Esophagus (tissue), 2 donors: Measurements from ENCODE around the gene STYXL2. TPM values are rescaled to one million over a fixed set of nuclear protein-coding genes. Genes with fewer than 3 reads are reported as not detected.

Source experiments
- H3K27ac ChIP-seq, 2 donors: one replicate each; pipeline ENCODE4 v1.5.1; 2013; ENCODE audit warnings: low read depth in 2 of 2, mild to moderate bottlenecking in 2 of 2, inconsistent platforms in 1 of 2, low read length in 1 of 2, moderate library complexity in 1 of 2
- H3K27me3 ChIP-seq, 2 donors: one replicate each; pipeline ENCODE4 v1.6.1; 2013; ENCODE audit warnings: low read length in 2 of 2, control low read depth in 1 of 2, mild to moderate bottlenecking in 1 of 2; ENCODE audit not compliant: insufficient read depth in 2 of 2, control insufficient read depth in 1 of 2
- H3K36me3 ChIP-seq, 2 donors: one replicate each; pipeline ENCODE4 v1.6.1; 2013; ENCODE audit warnings: low read length in 1 of 2; ENCODE audit not compliant: control insufficient read depth in 2 of 2, insufficient read depth in 2 of 2
- H3K4me1 ChIP-seq, 2 donors: one replicate each; pipeline ENCODE4 v1.6.1; 2013; ENCODE audit warnings: low read length in 1 of 2; ENCODE audit not compliant: control insufficient read depth in 2 of 2, insufficient read depth in 2 of 2
- H3K4me3 ChIP-seq, 2 donors: one replicate each; pipeline ENCODE4 v1.5.1; 2013; ENCODE audit warnings: low read length in 2 of 2, mild to moderate bottlenecking in 2 of 2, low read depth in 1 of 2, moderate library complexity in 1 of 2
- H3K9me3 ChIP-seq, 2 donors: one replicate each; pipeline ENCODE4 v1.6.1; 2013; ENCODE audit warnings: mild to moderate bottlenecking in 2 of 2, low read depth in 1 of 2, low read length in 1 of 2, moderate library complexity in 1 of 2; ENCODE audit not compliant: control insufficient read depth in 2 of 2, insufficient read depth in 1 of 2
- WGBS, 2 donors: extraction: QIAGEN DNeasy Blood & Tissue Kit; methylation state at CpG; one replicate each; pipeline ENCODE4 v1.1.7; 2013; 5-methylcytosine and 5-hydroxymethylcytosine counted together
- polyA plus RNA-seq, 2 donors: library from polyadenylated mRNA; stranded (reverse); fragments of 200-250 nt; gene quantifications; one replicate each; pipeline ENCODE4 v1.2.3, GENCODE V29; 2013
- donor health status: healthy with polysubstance abuse.
- donor health status: Bipolar disorder and iron deficiency.

STYXL2 gene
- under 1 TPM; 0.01 to 0.04 TPM for polyA plus RNA-seq

- Histone ChIP-seq H3K36me3 (no peaks in the 10 kb centered on the region), H3K27me3 (no peaks in the 10 kb centered on the region), H3K4me3 (no peak within 1 kb of the TSS), H3K4me1 (no peaks in the 10 kb centered on the region), H3K27ac (no peak within 1 kb of the TSS), H3K9me3 (peaks cover 0 to 3% of the 10 kb centered on the region in 2 donors)
- 77 to 80% methylated on average over 8 of the region's 8 CpGs for WGBS, 2 donors
Measured at GRCh38 chr1:167093846-167094516, at the start of gene STYXL2. TSS of gene STYXL2 (plus strand) at chr1:167094075. CDS start at chr1:167094850, 775 bp downstream.

GRCh38 chr1:167051907-167052306 lies 42.0 kb upstream of the STYXL2 start:
- Histone ChIP-seq H3K4me1 (no peaks in the 10 kb centered on the region), H3K36me3 (no peaks in the 10 kb centered on the region), H3K4me3 (no peak overlapping the region), H3K27ac (no peak overlapping the region), H3K27me3 (no peaks in the 10 kb centered on the region), H3K9me3 (peaks cover 0 to 2% of the 10 kb centered on the region in 2 donors)
- WGBS, 2 donors: 94 to 95% methylated on average over 5 of the region's 5 CpGs

- WGBS, 2 donors: 79 to 81% methylated on average over 8 of the region's 8 CpGs
- Histone ChIP-seq H3K9me3 (peaks cover 0 to 2% of the 10 kb centered on the region in 2 donors), H3K36me3 (no peaks in the 10 kb centered on the region)
Measured at GRCh38 chr1:167052389-167052788, 41.5 kb upstream of the STYXL2 start.

GRCh38 chr1:167054531-167054930 lies 39.3 kb upstream of the STYXL2 start:
- WGBS, 2 donors: 65 to 75% methylated on average over 3 of the region's 3 CpGs
- H3K9me3 ChIP-seq: peaks cover 0 to 2% of the 10 kb centered on the region in 2 donors
- no peaks in the 10 kb centered on the region for H3K27me3 ChIP-seq
- H3K4me3 ChIP-seq: no peak overlapping the region
- no peaks in the 10 kb centered on the region for H3K36me3 ChIP-seq
- no peak overlapping the region for H3K27ac ChIP-seq
- no peaks in the 10 kb centered on the region for H3K4me1 ChIP-seq

More at GRCh38 chr1:167052389-167052788, 41.5 kb upstream of the STYXL2 start:
- no peak overlapping the region for H3K4me3 ChIP-seq
- no peak overlapping the region for H3K27ac ChIP-seq
- H3K4me1 ChIP-seq: no peaks in the 10 kb centered on the region
- no peaks in the 10 kb centered on the region for H3K27me3 ChIP-seq

- WGBS, 2 donors: 83 to 85% methylated on average over 14 of the region's 14 CpGs
- Histone ChIP-seq H3K4me3 (no peak overlapping the region), H3K9me3 (peaks cover 0 to 2% of the 10 kb centered on the region in 2 donors), H3K27ac (no peak overlapping the region), H3K36me3 (no peaks in the 10 kb centered on the region), H3K4me1 (no peaks in the 10 kb centered on the region), H3K27me3 (no peaks in the 10 kb centered on the region)
Measured at GRCh38 chr1:167054946-167055630, 38.8 kb upstream of the STYXL2 start.

- H3K4me1 ChIP-seq: no peaks in the 10 kb centered on the region
- H3K36me3 ChIP-seq: no peaks in the 10 kb centered on the region
- WGBS, 2 donors: 55 to 60% methylated on average over 10 of the region's 10 CpGs
- peaks cover 0 to 2% of the 10 kb centered on the region in 2 donors for H3K9me3 ChIP-seq
- no peaks in the 10 kb centered on the region for H3K27me3 ChIP-seq
- H3K4me3 ChIP-seq: no peak overlapping the region
- no peak overlapping the region for H3K27ac ChIP-seq
Measured at GRCh38 chr1:167056529-167057231, 37.2 kb upstream of the STYXL2 start.

GRCh38 chr1:167057241-167057688 lies 36.6 kb upstream of the STYXL2 start:
- Histone ChIP-seq H3K4me1 (no peaks in the 10 kb centered on the region), H3K27me3 (no peaks in the 10 kb centered on the region), H3K36me3 (no peaks in the 10 kb centered on the region), H3K9me3 (peaks cover 0 to 2% of the 10 kb centered on the region in 2 donors), H3K4me3 (no peak overlapping the region), H3K27ac (no peak overlapping the region)
- WGBS, 2 donors: 38 to 47% methylated on average over 6 of the region's 6 CpGs

- Histone ChIP-seq H3K27me3 (no peaks in the 10 kb centered on the region), H3K4me1 (no peaks in the 10 kb centered on the region), H3K9me3 (peaks cover 0 to 2% of the 10 kb centered on the region in 2 donors), H3K27ac (no peak overlapping the region), H3K4me3 (no peak overlapping the region), H3K36me3 (no peaks in the 10 kb centered on the region)
- 15% methylated on average over 17 of the region's 17 CpGs for WGBS, 2 donors
Measured at GRCh38 chr1:167059045-167059808, 34.6 kb upstream of the STYXL2 start.

GRCh38 chr1:167059809-167060107 lies 34.1 kb upstream of the STYXL2 start:
- Histone ChIP-seq H3K36me3 (no peaks in the 10 kb centered on the region), H3K27ac (no peak overlapping the region), H3K4me3 (no peak overlapping the region), H3K27me3 (no peaks in the 10 kb centered on the region), H3K9me3 (peaks cover 0 to 2% of the 10 kb centered on the region in 2 donors), H3K4me1 (no peaks in the 10 kb centered on the region)
- WGBS, 2 donors: 23 to 25% methylated on average over 1 of the region's 1 CpG
